GM08714 (cell line): ENCODE measurements around the gene RGS2.

Experiments
- H3K4me3 ChIP-seq: fragments of 200-500 bp; sonication (Bioruptor generic); 2 replicates; pipeline ENCODE4 v1.5.1; 2014; ENCODE audit warnings: mild to moderate bottlenecking, low read length, inconsistent platforms
- ZNF274 ChIP-seq: IDR thresholded peaks from 2 replicates; pipeline ENCODE4 v1.6.1; 2012; ENCODE audit warnings: mild to moderate bottlenecking, low read depth, low read length

The RGS2 gene, protein sequence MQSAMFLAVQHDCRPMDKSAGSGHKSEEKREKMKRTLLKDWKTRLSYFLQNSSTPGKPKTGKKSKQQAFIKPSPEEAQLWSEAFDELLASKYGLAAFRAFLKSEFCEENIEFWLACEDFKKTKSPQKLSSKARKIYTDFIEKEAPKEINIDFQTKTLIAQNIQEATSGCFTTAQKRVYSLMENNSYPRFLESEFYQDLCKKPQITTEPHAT

DNA sequence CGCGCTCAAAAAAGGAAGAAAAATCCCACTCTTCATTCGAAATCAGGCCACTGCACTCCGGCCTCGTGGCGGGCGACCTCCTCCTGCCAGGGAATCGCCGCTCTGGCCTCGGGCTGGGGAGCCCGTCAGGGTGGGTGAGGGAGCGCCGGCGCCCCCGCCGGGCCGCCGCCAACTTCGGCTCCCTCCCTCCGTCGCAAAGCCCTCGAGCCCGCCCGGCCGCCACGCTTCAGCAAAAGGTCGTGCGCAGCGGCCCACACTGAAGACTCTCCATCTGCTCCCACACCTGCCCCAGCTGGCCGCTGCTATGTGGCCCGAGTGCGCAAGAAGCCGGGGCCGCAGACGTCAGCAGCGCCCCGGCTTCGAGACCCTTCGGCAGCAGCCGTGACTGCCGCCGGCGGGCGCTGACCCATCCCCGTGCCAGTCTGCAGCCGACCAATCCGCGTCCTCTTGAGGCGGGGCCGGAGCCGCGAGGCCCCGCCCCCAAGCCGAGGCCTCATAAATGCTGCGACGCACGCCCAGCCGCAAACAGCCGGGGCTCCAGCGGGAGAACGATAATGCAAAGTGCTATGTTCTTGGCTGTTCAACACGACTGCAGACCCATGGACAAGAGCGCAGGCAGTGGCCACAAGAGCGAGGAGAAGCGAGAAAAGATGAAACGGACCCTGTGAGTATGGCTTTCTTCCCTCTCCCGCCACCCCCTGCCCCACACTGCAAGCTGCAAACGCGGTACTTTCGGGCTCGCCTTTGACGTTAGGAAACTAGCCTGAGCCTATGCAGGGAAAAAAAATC is at the start of gene RGS2:
TSS of gene RGS2 (plus strand) at position 522 of the 789 bp plus-strand sequence. CDS start at position 555, 33 bp downstream.
- no peak for TF ChIP-seq ZNF274
- H3K4me3 ChIP-seq, result peak within 1 kb of the TSS; percentile 80

DNA sequence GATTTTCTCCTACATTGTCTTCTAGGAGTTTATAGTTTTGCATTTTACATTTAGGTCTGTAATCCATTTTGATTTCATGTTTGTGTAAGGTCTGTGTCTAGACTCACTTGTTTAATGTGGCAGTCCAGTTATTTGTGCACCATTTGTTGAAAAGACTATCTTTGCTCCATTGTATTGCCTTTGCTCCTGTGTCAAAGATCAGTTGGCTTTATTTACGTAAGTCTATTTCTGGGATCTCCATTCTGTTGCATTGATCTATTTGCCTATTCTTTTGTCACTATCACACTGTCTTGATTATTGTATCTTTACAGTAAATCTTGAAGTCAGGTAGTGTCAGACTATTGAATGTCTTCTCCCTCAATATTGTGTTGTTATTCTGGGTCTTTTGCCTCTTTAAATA is 49.7 kb upstream of the RGS2 start:
- H3K4me3 ChIP-seq, result no peak overlapping the region
- TF ChIP-seq ZNF274, result no peak

DNA sequence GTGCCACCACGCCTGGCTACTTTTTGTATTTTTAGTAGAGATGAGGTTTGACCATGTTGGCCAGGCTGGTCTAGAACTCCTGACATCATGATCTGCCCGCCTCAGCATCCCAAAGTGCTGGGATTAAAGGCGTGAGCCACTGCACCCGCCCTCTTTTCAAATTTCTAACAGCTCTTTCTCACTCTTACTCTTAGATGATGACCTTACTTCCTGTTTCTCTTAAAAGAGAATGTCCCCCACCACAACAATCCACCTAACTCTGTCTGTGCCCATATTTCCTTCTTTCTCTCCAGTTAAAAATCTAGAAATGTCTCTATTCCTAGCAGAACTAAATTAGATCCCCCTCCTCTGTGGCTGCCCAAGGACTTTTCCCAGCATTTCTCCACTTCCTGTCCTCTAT is 46.6 kb upstream of the RGS2 start:
- no peak for TF ChIP-seq ZNF274
- no peak overlapping the region for H3K4me3 ChIP-seq

DNA sequence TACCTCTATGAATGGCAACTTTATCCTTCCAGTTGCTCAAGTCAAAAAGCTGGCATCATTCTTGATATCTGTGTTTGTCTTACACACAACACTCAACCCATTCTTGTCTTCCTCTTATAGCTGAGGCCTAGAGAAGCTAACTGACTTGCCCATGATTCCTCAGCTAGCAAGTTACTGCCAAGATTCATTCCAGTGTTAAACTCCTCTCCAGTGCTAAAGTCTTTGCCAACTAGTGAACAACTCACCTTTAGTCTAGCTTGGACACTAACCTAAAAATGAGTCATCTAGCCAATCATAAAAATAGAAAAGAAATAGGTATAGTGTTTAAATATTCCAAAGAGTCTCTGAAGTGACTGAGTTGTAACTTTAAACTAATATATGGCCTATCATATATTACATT is 45.6 kb upstream of the RGS2 start:
- H3K4me3 ChIP-seq, result no peak overlapping the region
- no peak for TF ChIP-seq ZNF274

DNA sequence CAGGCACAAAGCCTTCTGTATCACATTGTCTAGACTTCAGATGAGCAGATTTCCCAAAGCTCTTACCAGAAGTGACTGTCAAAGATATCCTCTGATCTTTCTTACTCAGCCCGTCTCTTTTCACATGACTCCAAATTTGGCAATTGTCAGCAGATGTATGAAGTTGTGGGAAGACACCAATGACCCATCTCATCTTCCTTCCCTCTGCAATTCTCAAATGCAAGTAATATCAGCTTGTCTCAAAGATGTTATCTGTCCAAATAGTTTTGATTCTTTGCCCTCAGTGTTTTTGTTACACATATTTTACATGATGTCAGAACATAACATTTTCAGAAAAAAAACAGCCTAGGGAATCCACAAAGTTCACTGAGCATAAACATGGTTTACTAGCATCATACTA is 45.1 kb upstream of the RGS2 start:
- no peak for TF ChIP-seq ZNF274
- no peak overlapping the region for H3K4me3 ChIP-seq

GRCh38 chr1:192764675-192765074 is 44.2 kb upstream of the RGS2 start:
- no peak overlapping the region for H3K4me3 ChIP-seq
- TF ChIP-seq ZNF274, result no peak

DNA sequence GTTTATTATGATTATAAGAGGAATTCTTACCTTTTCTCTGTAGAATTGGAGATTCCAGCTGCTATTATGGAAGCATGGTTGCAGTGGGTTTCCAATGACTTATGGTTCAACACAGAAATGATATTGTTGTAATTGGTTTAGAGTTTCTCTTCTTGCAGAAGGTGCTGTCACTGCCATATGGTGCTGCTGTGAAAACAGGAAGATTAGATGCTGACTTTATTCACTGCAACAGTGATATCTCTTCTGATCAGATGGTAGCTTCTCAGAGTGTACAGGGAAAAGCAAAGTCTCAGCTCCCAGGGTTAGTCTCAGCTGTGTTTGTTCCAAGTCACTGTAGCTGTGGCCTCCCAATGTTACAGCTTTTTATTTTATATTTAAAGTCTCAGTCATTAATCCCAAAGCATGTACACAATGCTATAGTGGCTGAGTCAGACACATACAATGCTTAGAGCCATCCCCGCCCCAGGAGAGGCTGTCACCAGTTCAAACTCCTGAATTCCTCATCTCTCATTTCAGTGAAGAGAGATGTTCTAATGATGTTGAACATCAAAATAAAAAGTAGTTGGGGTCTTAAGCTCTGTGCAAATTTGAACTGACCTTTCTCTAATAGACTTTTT is 42.7 kb upstream of the RGS2 start:
- H3K4me3 ChIP-seq, result no peak overlapping the region
- no peak for TF ChIP-seq ZNF274

DNA sequence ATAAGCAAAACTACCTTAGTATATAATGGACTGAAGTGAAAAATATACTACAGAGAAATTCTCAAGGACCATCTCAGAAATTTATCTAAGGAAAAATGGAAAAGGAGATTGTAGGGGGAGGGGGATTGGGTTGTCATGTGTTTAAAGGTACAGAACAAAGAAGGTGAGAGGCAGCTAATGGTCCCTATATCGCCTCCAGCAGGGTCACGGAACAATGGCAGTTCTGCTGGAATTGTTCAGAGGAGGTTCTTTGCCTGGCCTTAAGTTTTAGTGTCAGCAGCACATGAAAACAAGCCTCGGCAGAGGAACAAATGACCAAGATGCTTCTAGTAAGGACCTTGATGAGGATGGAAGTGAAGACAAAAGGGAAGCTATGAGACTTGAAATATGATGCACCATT is 42.0 kb upstream of the RGS2 start:
- TF ChIP-seq ZNF274, result no peak
- no peak overlapping the region for H3K4me3 ChIP-seq

DNA sequence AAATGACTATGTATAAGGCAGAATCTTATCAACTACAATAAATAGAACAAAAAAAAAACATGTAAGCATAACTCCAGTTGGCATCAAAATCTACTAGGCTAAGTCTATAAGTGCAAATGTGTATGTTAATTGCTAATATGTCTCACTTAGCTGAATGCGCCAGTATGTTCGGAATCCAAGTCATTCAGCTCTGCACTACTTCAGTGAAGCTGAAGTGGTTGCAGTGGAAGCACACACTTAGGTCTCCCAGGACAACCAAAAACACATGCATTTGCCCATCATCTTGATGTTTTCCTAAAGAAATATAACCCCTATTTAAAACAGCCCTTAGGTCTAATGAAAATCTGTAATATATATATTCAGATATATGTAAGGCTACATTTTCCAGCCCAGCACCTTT is 41.0 kb upstream of the RGS2 start:
- TF ChIP-seq ZNF274, result no peak
- no peak overlapping the region for H3K4me3 ChIP-seq

DNA sequence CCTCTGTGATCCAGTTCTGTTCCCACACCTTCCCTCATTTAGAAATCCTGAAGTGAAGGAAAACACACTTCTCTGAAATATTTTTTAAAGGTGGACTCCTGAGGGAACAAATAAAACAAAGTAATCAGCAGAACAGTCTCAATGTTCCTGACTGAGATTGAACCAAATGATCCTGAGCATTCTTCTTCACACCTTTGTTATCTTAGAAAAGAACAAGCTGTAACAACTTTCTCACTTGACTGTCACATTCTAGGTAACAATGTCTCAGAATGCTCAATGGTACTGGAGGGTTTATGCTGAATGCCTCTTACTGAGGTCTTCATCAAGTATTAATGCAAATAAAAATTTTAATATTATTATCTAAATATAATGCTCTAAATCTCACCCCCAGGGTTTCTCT is 40.4 kb upstream of the RGS2 start:
- TF ChIP-seq ZNF274, result no peak
- H3K4me3 ChIP-seq, result no peak overlapping the region

GRCh38 chr1:192771341-192771740 is 37.5 kb upstream of the RGS2 start:
- no peak overlapping the region for H3K4me3 ChIP-seq

DNA sequence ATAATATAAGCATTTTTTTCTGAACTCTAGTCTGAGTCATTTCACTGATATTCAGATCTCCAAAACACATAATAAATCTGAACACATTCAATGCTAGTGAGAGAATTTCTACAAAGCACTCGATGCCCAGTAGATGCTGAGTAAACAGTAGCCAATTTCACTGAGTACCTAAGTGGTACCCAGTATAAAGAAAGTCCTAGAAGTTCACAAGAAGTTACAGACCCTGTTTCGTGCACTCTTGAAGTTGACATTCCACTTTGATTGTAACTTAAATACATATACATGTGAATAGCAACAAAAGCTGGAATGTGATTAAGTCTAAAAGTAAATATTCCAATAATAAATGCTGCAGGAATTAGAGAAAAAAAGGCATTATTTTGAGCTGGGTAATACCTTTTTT is 33.2 kb upstream of the RGS2 start:
- no peak overlapping the region for H3K4me3 ChIP-seq
- no peak for TF ChIP-seq ZNF274

More at GRCh38 chr1:192771341-192771740, 37.5 kb upstream of the RGS2 start:
- TF ChIP-seq ZNF274, result no peak

- H3K4me3 ChIP-seq, result no peak overlapping the region
- no peak for TF ChIP-seq ZNF274
Observed at GRCh38 chr1:192776206-192776605, 32.6 kb upstream of the RGS2 start.

- no peak overlapping the region for H3K4me3 ChIP-seq
- no peak for TF ChIP-seq ZNF274
Observed at GRCh38 chr1:192776998-192777397, 31.8 kb upstream of the RGS2 start.

- no peak for TF ChIP-seq ZNF274
- H3K4me3 ChIP-seq, result no peak overlapping the region
Observed at GRCh38 chr1:192783791-192784190, 25.0 kb upstream of the RGS2 start.

- no peak for TF ChIP-seq ZNF274
Observed at GRCh38 chr1:192784397-192784796, 24.4 kb upstream of the RGS2 start.

More at GRCh38 chr1:192784397-192784796, 24.4 kb upstream of the RGS2 start:
- H3K4me3 ChIP-seq, result no peak overlapping the region
